Measurements from ENCODE around the gene IPMK. TPM values are rescaled to one million over a fixed set of nuclear protein-coding genes. Genes with fewer than 3 reads are reported as not detected.
A peak's percentile ranks its signal among the peaks of the same experiment; 100 is the strongest.

The IPMK gene
- total RNA-seq, 1 experiment from 2014 or later: 5.5 TPM

GRCh38 chr10:58278274-58278961, 10.7 kb upstream of the IPMK start:
- Histone ChIP-seq H3K9me2 (ENCODE audit: insufficient read depth) (no peaks in the 10 kb centered on the region), H3K9me3 (ENCODE audit: control insufficient read depth in 1 of 2, insufficient read depth in 1 of 2, low read depth in 1 of 2, low read length in 2 of 2) (no peaks in the 10 kb centered on the region), H3K27ac (ENCODE audit: low read depth, low read length) (no peak overlapping the region), H3K4me2 (ENCODE audit: low read length) (no peak overlapping the region), H4K20me1 (ENCODE audit: insufficient read depth) (no peaks in the 10 kb centered on the region), H3K9ac (ENCODE audit: low read length) (no peak overlapping the region), H3K4me3 (replicated peaks in 1 of 2; ENCODE audit: low read depth in 1 of 2, low read length in 2 of 2) (no peak overlapping the region), H2AFZ (ENCODE audit: low read depth, low read length, poor library complexity, severe bottlenecking) (no peak overlapping the region), H3K4me1 (ENCODE audit: control insufficient read depth in 1 of 2, insufficient read depth in 2 of 2, low read length in 2 of 2) (peaks cover 20 to 22% of the 10 kb centered on the region in 2 experiments), H3K36me3 (ENCODE audit: control insufficient read depth in 1 of 2, insufficient read depth in 2 of 2, low read length in 2 of 2) (peaks cover 0 to 4% of the 10 kb centered on the region in 2 experiments; a peak in 3 of 4 replicates), H3K79me2 (ENCODE audit: insufficient read depth, low read length) (peaks cover 48% of the 10 kb centered on the region), H3K27me3 (ENCODE audit: insufficient read depth, low read length) (no peaks in the 10 kb centered on the region)
- no TSS peak for BruUV-seq (replicated peaks)
- POLR2A ChIA-PET: interaction anchor here (1.2 kb wide), 1 partner anchor 10 kb away, joined by 4 read pairs; the partner anchor contains the start of gene CISD1
- intact Hi-C loops (cut with micrococcal nuclease): no loop called here
- no peak for ATAC-seq
- RAD21 ChIA-PET (ENCODE audit: low non-redundant PET in 1 of 2, low total read pairs in 2 of 2, uncharacterized antibody in 2 of 2, unreplicated experiment in 2 of 2): no interaction called here
- CTCF ChIA-PET: no interaction called here
- TF ChIP-seq EZH2phosphoT487 (IDR thresholded peaks at IDR 0.05; ENCODE audit: borderline replicate concordance): no peak
- TF ChIP-seq CEBPB (IDR thresholded peaks at IDR 0.05; ENCODE audit: low read depth): peak; percentile 41; the same call in 1 of the 2 replicates
- no peak for DNase-seq (ENCODE audit: low read depth, low spot score)

- Histone ChIP-seq H3K9me3 (ENCODE audit: control insufficient read depth in 1 of 2, insufficient read depth in 1 of 2, low read depth in 1 of 2, low read length in 2 of 2) (no peaks in the 10 kb centered on the region), H3K4me3 (replicated peaks in 1 of 2; ENCODE audit: low read depth in 1 of 2, low read length in 2 of 2) (no peak overlapping the region), H3K4me2 (ENCODE audit: low read length) (no peak overlapping the region), H4K20me1 (ENCODE audit: insufficient read depth) (no peaks in the 10 kb centered on the region), H3K27ac (ENCODE audit: low read depth, low read length) (no peak overlapping the region), H2AFZ (ENCODE audit: low read depth, low read length, poor library complexity, severe bottlenecking) (no peak overlapping the region), H3K36me3 (ENCODE audit: control insufficient read depth in 1 of 2, insufficient read depth in 2 of 2, low read length in 2 of 2) (peaks cover 0 to 4% of the 10 kb centered on the region in 2 experiments; a peak in 3 of 4 replicates), H3K9me2 (ENCODE audit: insufficient read depth) (no peaks in the 10 kb centered on the region), H3K27me3 (ENCODE audit: insufficient read depth, low read length) (no peaks in the 10 kb centered on the region), H3K4me1 (ENCODE audit: control insufficient read depth in 1 of 2, insufficient read depth in 2 of 2, low read length in 2 of 2) (peaks cover 12 to 16% of the 10 kb centered on the region in 2 experiments), H3K79me2 (ENCODE audit: insufficient read depth, low read length) (peaks cover 64% of the 10 kb centered on the region), H3K9ac (ENCODE audit: low read length) (no peak overlapping the region)
- intact Hi-C loops (cut with micrococcal nuclease): no loop called here
- TF ChIP-seq MAX (IDR thresholded peaks at IDR 0.05): no peak
- TF ChIP-seq POLR2AphosphoS5 (IDR thresholded peaks at IDR 0.05; ENCODE audit: low read depth, low read length): no peak
- no peak for TF ChIP-seq CEBPB (IDR thresholded peaks at IDR 0.05; ENCODE audit: low read depth)
- TF ChIP-seq CBX3 (IDR thresholded peaks at IDR 0.05; ENCODE audit: low read depth): no peak
- no peak for TF ChIP-seq SP1 (IDR thresholded peaks at IDR 0.05; ENCODE audit: low read depth)
- TF ChIP-seq TCF7L2 (IDR thresholded peaks at IDR 0.05; ENCODE audit: borderline replicate concordance, extremely low read depth, insufficient read depth, insufficient read length): no peak
- no peak for ATAC-seq
- ChIA-PET RAD21 (ENCODE audit: low non-redundant PET in 1 of 2, low total read pairs in 2 of 2, uncharacterized antibody in 2 of 2, unreplicated experiment in 2 of 2) (no interaction called here), CTCF (no interaction called here), POLR2A (no interaction called here)
- no peak for DNase-seq (ENCODE audit: low read depth, low spot score)
- no TSS peak for BruUV-seq (replicated peaks)
Observed at GRCh38 chr10:58275908-58276307, 8.2 kb upstream of the IPMK start.

All from HCT116 (cell line).